Stimulated activated CD4-positive, alpha-beta T cell treated with anti-CD3 and anti-CD28 coated beads, Interleukin-1b, Interleukin-23, amount 100 ng/mL, for 1 hour (primary cell): ENCODE measurements around the gene REPIN1.

Experiments
- DNase-seq, 2 donors: peaks; one replicate each; pipeline ENCODE4 v3.0.0-alpha.2; 2020; ENCODE audit warnings: low read depth in 2 of 2

The REPIN1 gene

DNA sequence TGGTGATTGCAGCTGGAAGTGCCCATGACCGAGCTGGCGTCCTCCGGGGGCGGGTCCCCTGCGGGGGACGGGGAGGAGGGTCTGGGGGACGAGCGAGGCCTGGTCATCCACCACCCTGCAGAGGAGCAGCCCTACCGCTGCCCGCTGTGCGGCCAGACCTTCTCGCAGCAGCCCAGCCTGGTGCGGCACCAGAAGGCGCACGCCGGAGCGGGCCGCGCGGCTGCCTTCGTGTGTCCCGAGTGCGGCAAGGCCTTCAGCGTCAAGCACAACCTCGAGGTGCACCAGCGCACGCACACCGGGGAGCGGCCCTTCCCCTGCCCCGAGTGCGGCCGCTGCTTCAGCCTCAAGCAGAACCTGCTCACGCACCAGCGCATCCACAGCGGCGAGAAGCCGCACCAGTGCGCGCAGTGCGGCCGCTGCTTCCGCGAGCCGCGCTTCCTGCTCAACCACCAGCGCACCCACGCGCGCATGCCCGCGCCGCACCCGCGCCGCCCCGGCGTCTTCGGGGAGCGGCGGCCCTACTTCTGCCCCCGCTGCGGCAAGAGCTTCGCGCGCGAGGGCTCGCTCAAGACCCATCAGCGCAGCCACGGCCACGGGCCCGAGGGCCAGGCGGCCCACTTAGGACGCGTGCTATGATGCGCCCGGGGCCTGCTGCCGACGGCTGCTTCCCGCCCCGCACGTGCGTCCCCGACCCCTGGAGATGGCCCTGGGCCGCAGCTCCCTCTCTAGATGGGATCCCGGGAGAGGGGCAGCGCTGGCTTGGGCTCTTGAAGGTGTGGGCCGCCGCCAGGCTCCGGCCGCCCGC lies 39.2 kb downstream of the REPIN1 start:
- no peak for DNase-seq

GRCh38 chr7:150408393-150409299 lies 40.0 kb downstream of the REPIN1 start:
- DNase-seq = no peak

GRCh38 chr7:150409300-150410030 lies 40.8 kb downstream of the REPIN1 start:
- DNase-seq = no peak

DNA sequence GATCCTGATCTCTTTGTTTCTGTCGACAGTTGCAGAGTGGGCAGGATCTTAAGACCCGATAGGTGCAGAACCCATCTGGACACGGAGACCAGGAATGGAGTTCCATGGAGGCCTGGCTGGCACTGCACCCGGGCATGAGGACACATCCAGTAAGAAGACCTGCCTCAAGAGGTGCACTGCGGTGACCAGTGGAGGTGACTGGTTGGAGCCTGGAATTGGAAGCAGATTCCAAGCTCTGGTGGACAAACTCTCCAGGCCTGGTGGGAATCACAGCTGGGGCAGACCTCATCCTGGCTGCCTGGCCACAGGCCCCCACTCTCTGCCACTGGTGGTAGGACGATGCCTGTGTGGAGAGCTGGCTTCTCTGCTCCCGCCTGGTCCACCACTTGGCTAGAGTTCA lies 41.5 kb downstream of the REPIN1 start:
- DNase-seq = no peak

- no peak for DNase-seq
Measured at GRCh38 chr7:150410680-150411346, 42.2 kb downstream of the REPIN1 start.

GRCh38 chr7:150411606-150412005 lies 43.0 kb downstream of the REPIN1 start:
- no peak for DNase-seq

- DNase-seq = no peak
Measured at GRCh38 chr7:150412016-150412415, 43.4 kb downstream of the REPIN1 start.

DNA sequence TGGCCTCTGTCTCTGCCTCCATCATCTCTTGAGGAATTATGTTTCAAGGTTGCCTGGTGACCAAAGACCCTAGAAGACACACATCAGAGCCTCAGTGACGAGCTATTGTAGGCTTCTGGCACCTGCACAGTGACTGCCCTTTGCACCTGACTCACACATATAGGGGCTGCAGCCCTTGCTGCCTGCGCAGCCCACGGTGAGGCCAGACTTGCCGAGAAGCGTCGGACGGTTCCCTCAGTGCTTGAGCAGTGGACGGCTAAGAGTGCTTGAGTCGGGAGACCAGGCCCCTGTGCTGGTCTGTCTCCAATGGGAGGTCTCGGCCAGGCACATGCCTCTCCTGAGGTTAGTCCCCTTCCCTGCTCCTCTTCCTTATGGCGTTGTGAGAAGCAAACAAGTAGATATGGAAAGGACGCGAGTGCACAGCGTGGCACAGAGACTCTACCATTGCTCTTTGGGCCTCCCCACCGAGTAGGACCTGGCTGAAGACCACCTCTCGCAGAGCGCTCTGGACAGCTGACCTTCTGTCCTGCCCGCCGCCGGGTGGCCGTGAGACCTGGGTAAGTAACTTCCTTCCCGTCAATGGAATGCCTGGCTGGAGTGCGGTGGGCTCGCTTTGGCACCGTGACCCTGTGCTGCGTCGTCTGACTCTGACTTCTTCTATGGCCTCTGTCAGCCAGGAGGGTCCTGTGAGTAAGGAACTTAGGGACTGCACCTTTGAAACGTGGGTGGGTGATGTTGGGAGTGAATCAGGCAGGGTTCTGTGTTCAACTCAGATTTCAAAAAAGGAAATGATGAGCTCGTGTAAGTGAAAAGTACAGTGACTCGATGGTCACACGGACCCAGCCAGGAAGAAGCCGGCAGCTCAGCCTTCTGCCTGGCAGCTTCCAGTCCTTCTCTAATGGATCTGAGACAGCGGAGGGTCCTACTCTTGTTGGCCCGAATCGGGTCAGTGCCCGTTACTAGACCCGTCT lies 44.2 kb downstream of the REPIN1 start:
- DNase-seq = no peak

- no peak for DNase-seq
Measured at GRCh38 chr7:150413640-150414081, 45.0 kb downstream of the REPIN1 start.

DNA sequence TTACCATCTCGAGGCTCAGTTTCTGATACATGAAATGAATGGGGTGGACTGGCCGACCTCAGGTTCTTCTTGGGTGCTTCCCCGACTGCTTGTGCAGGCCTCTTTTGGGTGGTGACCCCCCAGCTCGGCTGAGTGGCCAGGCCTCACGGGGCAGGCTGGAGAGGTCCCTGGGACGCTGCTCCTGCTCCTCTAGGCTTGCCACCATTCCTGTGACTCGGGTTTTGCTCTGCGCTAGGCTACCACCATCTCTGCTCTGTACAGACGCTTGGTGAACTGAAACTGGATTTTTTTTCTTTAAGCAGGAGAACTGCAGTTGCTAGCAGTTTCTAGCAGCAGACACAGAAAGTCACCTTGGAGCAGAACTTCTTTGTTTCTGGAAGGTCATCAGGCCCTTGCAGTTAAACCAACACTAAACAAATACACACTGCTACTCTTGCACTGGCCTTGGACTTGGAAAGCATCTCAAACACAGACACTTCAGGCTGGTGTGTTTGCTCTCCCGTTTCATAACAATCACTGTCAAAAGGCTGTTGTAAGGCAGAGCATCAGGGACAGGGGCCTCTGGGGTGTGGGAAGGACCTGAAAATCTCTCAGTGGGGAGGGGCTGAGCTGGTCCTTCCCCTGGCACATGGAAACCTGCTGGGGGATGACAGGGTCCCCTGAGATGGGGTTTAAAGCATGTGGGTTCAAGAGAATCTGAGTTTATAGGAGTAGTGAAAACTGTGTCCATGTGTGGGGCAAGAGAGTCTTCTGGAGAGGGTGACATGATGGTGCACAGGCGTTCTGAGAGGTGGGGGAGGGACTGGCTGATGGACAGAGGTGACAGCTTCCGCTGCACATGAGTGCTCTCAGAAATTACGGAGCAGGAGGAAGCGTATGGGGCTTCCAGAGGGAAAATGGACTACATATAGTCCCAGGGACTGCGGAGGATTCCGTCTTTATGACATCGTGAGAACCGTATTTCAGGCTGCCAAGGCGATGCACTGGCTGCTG lies 46.8 kb downstream of the REPIN1 start:
- no peak for DNase-seq

GRCh38 chr7:150417239-150417638 lies 48.6 kb downstream of the REPIN1 start:
- no peak for DNase-seq

- DNase-seq = no peak
Measured at GRCh38 chr7:150417863-150418262, 49.2 kb downstream of the REPIN1 start.

DNA sequence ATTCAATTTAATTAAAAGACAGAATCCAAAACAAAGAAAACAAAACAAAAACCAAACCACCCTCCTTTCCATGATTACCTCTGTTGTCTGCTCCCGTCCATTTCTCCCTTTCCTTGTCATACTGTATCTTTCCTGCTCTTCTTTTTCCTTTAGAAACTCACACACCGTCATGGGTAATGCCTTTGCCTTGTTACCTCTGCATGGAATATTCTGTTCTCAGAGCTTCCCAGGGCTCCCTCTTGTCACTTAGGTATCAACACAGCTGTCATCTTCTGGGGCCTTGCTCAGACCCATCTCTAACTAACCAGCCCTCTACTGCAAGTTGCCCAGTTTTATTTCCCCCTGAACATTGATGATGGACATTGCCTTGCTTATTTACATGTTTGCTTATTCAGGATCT lies 51.6 kb downstream of the REPIN1 start:
- DNase-seq = no peak

DNA sequence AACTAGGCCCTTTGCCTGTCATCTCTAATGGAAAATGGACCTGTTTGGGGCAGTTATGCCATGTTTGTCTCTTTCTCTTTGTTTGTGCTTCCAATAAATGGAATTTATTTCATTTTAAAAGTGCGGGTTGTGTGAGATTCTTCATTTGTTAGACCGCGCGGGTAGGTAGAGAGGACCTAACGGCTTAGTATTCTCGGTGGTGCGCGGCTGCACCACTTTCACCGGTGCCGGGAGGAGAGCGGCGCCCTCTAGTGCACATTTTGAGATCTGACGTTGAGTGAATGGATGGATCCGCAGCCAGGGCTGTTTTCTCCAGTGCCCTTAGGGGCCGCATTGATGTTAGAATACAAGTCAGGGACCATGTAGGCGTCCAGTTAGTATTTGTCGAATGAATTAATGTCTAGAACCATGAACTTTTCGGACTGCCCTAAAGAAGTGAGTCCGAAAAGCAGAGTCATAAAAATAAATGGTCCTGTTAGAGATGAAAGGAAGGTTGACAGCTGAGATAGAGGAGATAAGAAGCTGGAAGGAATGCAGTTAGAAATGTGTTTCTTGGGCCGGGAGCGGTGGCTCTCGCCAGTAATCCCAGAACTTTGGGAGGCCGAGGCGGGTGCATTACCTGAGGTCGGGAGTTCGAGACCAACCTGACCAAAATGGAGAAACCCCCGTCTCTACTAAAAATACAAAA lies 52.5 kb downstream of the REPIN1 start:
- DNase-seq = peak; percentile 58 to 76

- DNase-seq = no peak
Measured at GRCh38 chr7:150421831-150422230, 53.2 kb downstream of the REPIN1 start.
